Stimulated activated naive CD4-positive, alpha-beta T cell treated with Interleukin-2 at 50 U/mL for 16 hours (primary cell): ENCODE data around the gene NLGN2.

Source experiments
- DNase-seq: peaks from one replicate; lab custom pipeline; 2025; lab: John Stamatoyannopoulos, UW

NLGN2 gene

DNA sequence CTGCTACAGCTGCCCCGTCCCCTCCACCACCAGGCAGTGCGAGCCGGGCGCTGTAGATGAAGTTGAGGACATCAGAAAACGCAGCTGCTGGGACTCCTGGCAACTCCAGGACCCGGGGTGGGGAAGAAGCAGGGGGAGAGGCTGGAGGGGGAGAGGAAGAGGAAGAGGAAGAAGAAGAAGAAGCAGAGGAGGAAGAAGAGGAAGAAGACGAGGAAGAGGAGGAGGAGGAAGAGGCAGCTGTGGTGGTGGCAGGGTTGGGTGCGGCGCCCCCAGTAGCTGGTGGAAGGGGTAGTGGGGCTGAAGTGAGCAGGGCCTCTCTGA, 58.6 kb downstream of the NLGN2 start:
- DNase-seq: no peak

DNA sequence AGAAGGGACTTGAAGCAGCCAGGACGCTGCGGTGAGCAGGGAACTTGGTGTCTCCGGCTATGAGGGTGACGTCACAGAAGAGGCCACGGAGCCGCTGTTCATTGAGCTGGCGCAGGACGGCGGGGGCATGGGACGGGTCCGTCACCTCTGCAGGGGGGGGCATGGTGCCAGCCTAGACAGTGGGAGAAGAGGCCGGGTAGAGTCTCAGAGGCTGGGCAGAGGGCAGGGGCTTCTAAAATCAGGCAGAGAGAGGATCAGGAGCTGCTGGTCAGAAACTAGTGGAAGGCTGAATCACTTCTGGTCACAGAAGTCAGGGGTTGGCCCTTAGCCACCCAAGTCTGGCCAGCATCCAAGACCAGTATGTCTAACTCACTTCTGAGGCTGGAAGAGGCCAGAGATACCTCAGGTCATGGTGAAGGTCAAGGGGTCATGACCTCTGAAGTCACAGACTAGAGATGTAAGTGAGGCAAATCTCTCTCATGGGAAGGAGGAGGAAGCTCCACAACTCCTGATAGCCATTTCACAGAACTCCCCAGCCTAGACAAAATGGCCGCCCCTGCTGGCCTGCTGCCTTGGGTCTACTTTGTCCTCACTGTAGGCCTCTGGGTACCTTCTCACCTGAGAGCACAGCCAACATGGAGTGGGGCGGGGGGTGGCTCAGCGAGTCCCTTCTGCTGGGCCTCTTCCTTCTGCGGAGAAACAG, 59.1 kb downstream of the NLGN2 start:
- DNase-seq: no peak

DNA sequence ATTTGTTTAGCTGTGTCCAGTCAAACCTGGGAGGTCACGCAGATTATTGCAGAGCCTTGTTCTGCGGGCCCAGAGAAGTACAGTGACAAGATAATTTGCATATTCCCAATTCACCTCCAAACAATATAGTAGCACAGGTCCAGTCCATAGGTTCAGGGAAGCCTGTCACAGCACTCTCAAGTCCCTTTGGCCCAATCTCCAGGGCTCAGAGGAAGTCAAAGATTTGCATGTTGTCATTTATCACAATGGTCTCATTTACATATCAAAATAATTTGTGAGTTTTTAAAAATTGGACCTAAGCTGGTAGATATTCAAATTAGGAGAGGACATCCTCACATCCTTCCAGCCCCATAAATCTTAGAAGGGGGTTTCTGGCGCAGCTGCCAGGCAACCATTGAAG, 59.9 kb downstream of the NLGN2 start:
- DNase-seq: no peak

GRCh38 chr17:7468290-7468689, 60.6 kb downstream of the NLGN2 start:
- DNase-seq: no peak

DNA sequence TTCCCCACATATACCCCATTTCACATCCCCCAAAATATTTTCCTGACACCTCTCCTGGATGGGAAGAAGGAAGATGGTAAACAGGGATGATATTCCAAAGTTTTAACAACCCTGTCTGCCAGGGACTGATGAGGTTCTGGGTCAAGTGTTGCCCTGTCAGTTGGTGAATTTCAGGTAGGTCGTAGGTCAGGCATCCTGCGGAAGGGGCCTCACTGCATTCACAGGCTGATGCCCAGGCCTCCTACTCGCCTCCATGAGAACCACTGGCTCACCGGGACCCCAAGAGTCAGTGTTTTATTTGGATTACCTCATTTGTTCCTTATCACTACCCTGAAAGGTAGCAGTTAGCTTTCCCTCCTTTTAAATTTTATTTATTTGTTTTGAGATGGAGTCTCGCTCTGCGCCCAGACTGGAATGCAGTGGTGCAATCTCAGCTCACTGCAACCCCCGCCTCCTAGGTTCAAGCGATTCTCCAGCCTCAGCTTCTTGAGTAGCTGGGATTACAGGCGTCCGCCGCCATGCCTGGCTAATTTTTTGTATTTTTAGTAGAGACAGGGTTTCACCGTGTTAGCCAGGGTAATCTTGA, 61.3 kb downstream of the NLGN2 start:
- DNase-seq: no peak
